ENCODE results near the gene IFNA13.

The IFNA13 gene

GRCh38 chr9:21367957-21368356 is at the start of gene IFNA13:
Gene IFNA13, minus strand, starts transcription at chr9:21368057. Its CDS starts 47 bp downstream, at chr9:21368010.
- no peak for TF ChIP-seq CTCF (IDR thresholded peaks at IDR 0.05; ENCODE audit: insufficient read depth, low read depth, low read length, missing control alignments)
- H3K4me3 ChIP-seq (ENCODE audit: low read depth, low read length): no peak within 1 kb of the TSS
- no peak for DNase-seq (ENCODE audit: low read depth)

- no peak overlapping the region for H3K4me3 ChIP-seq (ENCODE audit: low read depth, low read length)
- TF ChIP-seq CTCF (IDR thresholded peaks at IDR 0.05; ENCODE audit: insufficient read depth, low read depth, low read length, missing control alignments): no peak
- DNase-seq (ENCODE audit: low read depth): no peak
These were observed 47.8 kb upstream of the IFNA13 start for GRCh38 chr9:21415493-21416267.

- DNase-seq (ENCODE audit: low read depth): no peak
- no peak for TF ChIP-seq CTCF (IDR thresholded peaks at IDR 0.05; ENCODE audit: insufficient read depth, low read depth, low read length, missing control alignments)
- no peak overlapping the region for H3K4me3 ChIP-seq (ENCODE audit: low read depth, low read length)
These were observed 46.5 kb upstream of the IFNA13 start for GRCh38 chr9:21414220-21414940.

- peak; percentile 18 for DNase-seq (ENCODE audit: low read depth)
- no peak overlapping the region for H3K4me3 ChIP-seq (ENCODE audit: low read depth, low read length)
- TF ChIP-seq CTCF (IDR thresholded peaks at IDR 0.05; ENCODE audit: insufficient read depth, low read depth, low read length, missing control alignments): peak; percentile 52
These were observed 45.8 kb upstream of the IFNA13 start for GRCh38 chr9:21413624-21414023.

- no peak for DNase-seq (ENCODE audit: low read depth)
- TF ChIP-seq CTCF (IDR thresholded peaks at IDR 0.05; ENCODE audit: insufficient read depth, low read depth, low read length, missing control alignments): no peak
- no peak overlapping the region for H3K4me3 ChIP-seq (ENCODE audit: low read depth, low read length)
These were observed 45.3 kb upstream of the IFNA13 start for GRCh38 chr9:21413151-21413550.

GRCh38 chr9:21412107-21412506 is 44.2 kb upstream of the IFNA13 start:
- peak; percentile 17 for DNase-seq (ENCODE audit: low read depth)
- no peak for TF ChIP-seq CTCF (IDR thresholded peaks at IDR 0.05; ENCODE audit: insufficient read depth, low read depth, low read length, missing control alignments)
- no peak overlapping the region for H3K4me3 ChIP-seq (ENCODE audit: low read depth, low read length)
